Adrenal gland (tissue), 12 donors: ENCODE measurements around the gene CNTNAP2. TPM values are rescaled to one million over a fixed set of nuclear protein-coding genes. Genes with fewer than 3 reads are reported as not detected.

Source experiments
- DNase-seq, 7 donors: peaks; one replicate each; pipeline ENCODE4 v3.0.0-alpha.2; 2019 to 2020
- H3K27ac ChIP-seq, 5 donors: fragments of 200-600 bp; sonication (generic) in 4 of 5; 1 replicate in 3 of 5; 2 replicates in 2 of 5; pipeline versions ENCODE4 v1.5.1 to v1.8.0; 2016 to 2020; ENCODE audit warnings: mild to moderate bottlenecking in 1 of 5
- H3K27me3 ChIP-seq: fragments of 200-600 bp; 2 replicates; pipeline ENCODE4 v1.8.0; 2021
- H3K36me3 ChIP-seq, 2 donors: fragments of 200-600 bp; replicated peaks in 1 of 2; 1 replicate in 1 of 2; 2 replicates in 1 of 2; pipeline versions ENCODE4 v1.5.1 to v1.8.0; 2018 to 2022
- H3K4me1 ChIP-seq, 2 donors: fragments of 200-600 bp; replicated peaks in 1 of 2; 1 replicate in 1 of 2; 2 replicates in 1 of 2; pipeline versions ENCODE4 v1.5.1 to v1.8.0; 2018 to 2021
- H3K4me3 ChIP-seq, 4 donors: fragments of 200-600 bp; sonication (generic) in 3 of 4; one replicate each; pipeline ENCODE4 v1.5.1; 2016 to 2018
- H3K9me3 ChIP-seq, 3 donors: fragments of 200-600 bp; sonication (generic) in 1 of 3; replicated peaks in 1 of 3; 1 replicate in 2 of 3; 2 replicates in 1 of 3; pipeline versions ENCODE4 v1.5.1 to v1.8.0; 2016 to 2021
- CTCF ChIP-seq, 6 experiments: fragments of 450-650 bp in 4 of 6; fragments of 200-600 bp in 2 of 6; sonication (generic) in 1 of 6; IDR thresholded peaks; 1 replicate in 5 of 6; 2 replicates in 1 of 6; pipeline versions ENCODE4 v1.5.1 to v1.8.0; 2016 to 2021; ENCODE audit warnings: antibody characterized with exemption in 6 of 6, mild to moderate bottlenecking in 2 of 6, moderate library complexity in 1 of 6
- POLR2A ChIP-seq, 2 donors: fragments of 450-650 bp; IDR thresholded peaks; one replicate each; pipeline ENCODE4 v1.6.1; 2017; ENCODE audit warnings: antibody characterized with exemption in 2 of 2, mild to moderate bottlenecking in 2 of 2, moderate library complexity in 1 of 2
- WGBS, 4 donors: extraction: QIAGEN DNeasy Blood & Tissue Kit in 2 of 4; methylation state at CpG; one replicate each; pipeline versions ENCODE4 v1.1.5 to v1.1.7; 2013 to 2017; 5-methylcytosine and 5-hydroxymethylcytosine counted together
- intact Hi-C, 2 donors: fragments of 100-400 bp; cut with DNase I; formaldehyde crosslinking; loops; one replicate each; pipeline versions ENCODE4 v1.14.1 to v1.15.0; 2022 to 2023
- polyA plus RNA-seq, 3 donors: library from polyadenylated mRNA; stranded (reverse); fragments of 200-250 nt in 2 of 3; fragments of 350-450 nt in 1 of 3; fragmentation: Illumina TruSeq in 1 of 3; extraction: RNeasy Lipid Tissue Mini Kit (QIAGEN cat#74804) in 1 of 3; gene quantifications; one replicate each; pipeline ENCODE4 v1.2.3, GENCODE V29; 2013 to 2014
- total RNA-seq, 9 donors: library from RNA; depleted of rRNA in 4 of 9; stranded (reverse); fragments of >200 nt in 4 of 9; fragments of 120-200 nt in 1 of 9; fragmentation: NEBNext Ultra II Directional in 1 of 9; extraction: Animal tissue kit (Norgen Biotek cat#: 25700) in 1 of 9; gene quantifications; one replicate each; pipeline versions ENCODE4 v1.1.0 to v1.2.4, GENCODE V29; 2013 to 2023
- donor health status: healthy with polysubstance abuse.
- donor health status: Bipolar disorder and iron deficiency.
- donor health status: DM: yes; HTN: yes; CAD: no.
- donor health status: DM: no; HTN: no; CAD: no.
- donor health status: DM: no; HTN: no; CAD: no.
- donor health status: DM: yes; HTN: yes; CAD: no.

CNTNAP2 gene
- total and polyA plus RNA-seq, 12 donors = 0.14 to 6.3 (median 1.8) TPM; not detected in 2

GRCh38 chr7:148182264-148182663 lies 2065.7 kb downstream of the CNTNAP2 start:
- H3K36me3 ChIP-seq = no peaks in the 10 kb centered on the region
- no peak overlapping the region for H3K4me3 ChIP-seq
- H3K27ac ChIP-seq = no peak overlapping the region
- H3K9me3 ChIP-seq = no peaks in the 10 kb centered on the region
- H3K4me1 ChIP-seq = peaks cover 5 to 12% of the 10 kb centered on the region in 2 donors
- H3K27me3 ChIP-seq = no peaks in the 10 kb centered on the region
- intact Hi-C loops = no loop called here
- WGBS, 4 donors = 40 to 61% (median 54%) methylated on average over 3 to 5 of the region's 5 CpGs
- TF ChIP-seq CTCF (IDR thresholded peaks at IDR 0.05) = no peak
- no peak for TF ChIP-seq POLR2A (IDR thresholded peaks at IDR 0.05)
- DNase-seq = peak in 2 of 7 donors; percentile 18 to 30

GRCh38 chr7:148185041-148185440 lies 2068.4 kb downstream of the CNTNAP2 start:
- WGBS, 4 donors = 31 to 42% (median 40%) methylated on average over 5 of the region's 5 CpGs
- Histone ChIP-seq H3K4me1 (peaks cover 5 to 12% of the 10 kb centered on the region in 2 donors), H3K27me3 (no peaks in the 10 kb centered on the region), H3K4me3 (no peak overlapping the region), H3K27ac (no peak overlapping the region), H3K36me3 (no peaks in the 10 kb centered on the region), H3K9me3 (no peaks in the 10 kb centered on the region)
- DNase-seq = peak in 5 of 7 donors; percentile 21 to 39 (median 29)
- intact Hi-C loops = no loop called here
- TF ChIP-seq POLR2A (IDR thresholded peaks at IDR 0.05) (no peak), CTCF (IDR thresholded peaks at IDR 0.05) (no peak)

DNA sequence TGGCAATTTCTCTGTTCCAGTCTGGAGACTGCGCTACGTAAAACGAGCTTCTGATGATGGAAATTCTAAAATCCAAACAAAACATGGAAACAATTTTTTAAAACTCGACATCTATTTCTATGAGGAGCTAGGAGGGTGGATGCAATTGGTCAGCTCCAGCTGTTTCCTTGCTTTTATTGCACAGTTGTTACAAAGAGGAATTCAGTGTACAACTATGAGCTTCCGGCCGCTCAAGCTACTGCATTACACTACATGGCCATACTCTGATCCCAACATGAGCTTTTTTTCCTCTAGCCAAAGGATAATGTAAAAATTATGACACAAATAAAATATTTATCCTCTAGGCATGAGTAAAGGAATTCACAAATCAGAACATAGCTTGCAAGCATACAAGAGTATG lies 2070.9 kb downstream of the CNTNAP2 start:
- H3K27ac ChIP-seq = no peak overlapping the region
- no peak overlapping the region for H3K4me3 ChIP-seq
- peaks cover 5 to 12% of the 10 kb centered on the region in 2 donors for H3K4me1 ChIP-seq
- 69 to 78% (median 71%) methylated on average over 6 of the region's 6 CpGs for WGBS, 4 donors
- no peaks in the 10 kb centered on the region for H3K36me3 ChIP-seq
- H3K27me3 ChIP-seq = no peaks in the 10 kb centered on the region
- intact Hi-C loops = no loop called here
- no peak for DNase-seq
- H3K9me3 ChIP-seq = no peaks in the 10 kb centered on the region
- TF ChIP-seq POLR2A (IDR thresholded peaks at IDR 0.05) = no peak
- no peak for TF ChIP-seq CTCF (IDR thresholded peaks at IDR 0.05)

DNA sequence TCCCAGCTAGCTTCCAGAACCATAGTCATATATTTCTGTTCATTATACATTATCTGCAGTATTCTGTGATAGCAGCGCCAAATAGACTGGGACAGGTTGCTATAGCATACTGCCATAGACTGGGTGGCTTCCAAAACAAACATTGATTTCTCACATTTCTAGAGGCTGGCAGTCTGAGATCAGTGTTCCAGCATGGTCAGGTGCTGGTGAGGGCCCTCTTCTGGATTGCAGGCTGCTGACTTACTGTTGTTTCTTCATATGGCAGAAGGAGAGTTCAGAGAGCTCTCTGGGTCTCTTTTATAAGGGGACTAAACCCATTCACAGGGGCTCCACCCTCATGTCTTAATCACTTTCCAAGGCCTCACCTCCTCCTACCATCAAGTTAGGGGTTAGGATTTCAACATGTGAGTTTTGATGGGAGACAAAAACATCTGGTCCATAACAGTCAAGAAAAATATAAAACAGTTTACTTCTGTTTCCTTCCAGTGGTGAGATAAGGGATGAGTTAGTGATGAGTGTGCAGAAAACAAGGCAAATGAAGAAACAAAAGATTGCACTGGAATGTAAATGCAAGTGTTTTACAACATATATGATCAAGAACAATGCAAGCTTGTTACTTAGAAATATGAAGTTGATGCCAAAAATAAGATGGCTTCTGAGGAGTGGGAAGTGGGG lies 2074.9 kb downstream of the CNTNAP2 start:
- Histone ChIP-seq H3K4me3 (no peak overlapping the region), H3K9me3 (no peaks in the 10 kb centered on the region), H3K36me3 (no peaks in the 10 kb centered on the region), H3K27me3 (no peaks in the 10 kb centered on the region), H3K4me1 (peaks cover 0 to 4% of the 10 kb centered on the region in 2 donors), H3K27ac (no peak overlapping the region)
- DNase-seq = no peak
- intact Hi-C loops = no loop called here
- WGBS, 4 donors = 89 to 100% (median 95%) methylated on average over 1 of the region's 1 CpG
- TF ChIP-seq POLR2A (IDR thresholded peaks at IDR 0.05) = no peak
- no peak for TF ChIP-seq CTCF (IDR thresholded peaks at IDR 0.05)
